ENCODE measurements around the gene ADGRG6.

The ADGRG6 gene

DNA sequence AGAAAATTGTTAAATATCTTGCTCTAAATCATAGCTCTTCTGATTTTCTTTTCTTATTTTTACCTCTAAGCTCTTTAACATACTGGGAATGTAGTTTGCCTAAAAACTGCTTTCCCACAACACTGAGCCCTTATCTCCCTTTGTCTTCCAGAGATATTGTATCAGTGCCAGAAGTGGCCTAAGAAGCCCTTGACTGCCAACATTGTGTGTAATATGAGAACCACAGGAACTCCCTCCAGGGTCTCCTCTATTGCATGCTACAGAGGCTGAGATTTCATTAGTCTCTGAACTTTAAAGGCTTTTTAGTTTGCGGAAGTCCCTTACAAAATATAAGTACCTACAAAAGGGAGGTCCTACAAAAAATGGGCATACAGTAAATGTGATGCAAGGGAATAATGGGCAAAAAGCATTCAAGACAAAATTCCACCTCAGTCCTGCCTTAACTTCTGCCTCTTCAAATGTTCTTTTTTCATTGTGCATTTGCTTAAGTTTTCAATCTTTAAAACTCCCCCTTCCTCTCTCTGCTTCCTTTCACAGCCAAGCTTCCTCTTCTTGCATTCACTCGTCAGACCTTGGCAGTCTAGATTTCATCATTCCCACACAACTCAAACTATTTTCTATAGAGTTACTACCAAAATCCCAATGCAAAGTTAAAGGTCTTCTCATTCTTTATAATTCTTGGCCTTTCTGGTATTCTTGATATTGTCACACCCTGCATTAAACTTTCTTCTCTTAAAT, 76.5 kb downstream of the ADGRG6 start:
- DNase-seq: no peak

DNA sequence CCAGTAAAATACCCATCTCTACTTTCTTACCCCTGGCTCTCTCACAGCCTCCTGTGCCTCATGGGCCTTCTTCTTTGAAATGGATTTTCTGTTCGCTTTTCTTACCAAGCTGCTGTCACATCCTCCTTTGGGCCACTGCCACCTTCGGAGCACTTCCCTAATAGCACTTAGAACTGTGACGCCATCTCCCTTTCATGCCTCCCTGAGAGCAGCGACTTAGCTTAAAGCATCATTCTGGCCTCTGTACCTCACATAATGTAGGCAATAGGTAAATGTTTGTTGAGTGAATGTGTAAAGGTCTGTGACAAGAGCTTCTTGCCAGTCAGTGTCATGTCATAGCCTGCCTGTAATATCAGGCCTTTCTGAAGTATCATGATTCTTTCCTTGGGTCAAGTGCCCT, 78.8 kb downstream of the ADGRG6 start:
- DNase-seq: no peak

DNA sequence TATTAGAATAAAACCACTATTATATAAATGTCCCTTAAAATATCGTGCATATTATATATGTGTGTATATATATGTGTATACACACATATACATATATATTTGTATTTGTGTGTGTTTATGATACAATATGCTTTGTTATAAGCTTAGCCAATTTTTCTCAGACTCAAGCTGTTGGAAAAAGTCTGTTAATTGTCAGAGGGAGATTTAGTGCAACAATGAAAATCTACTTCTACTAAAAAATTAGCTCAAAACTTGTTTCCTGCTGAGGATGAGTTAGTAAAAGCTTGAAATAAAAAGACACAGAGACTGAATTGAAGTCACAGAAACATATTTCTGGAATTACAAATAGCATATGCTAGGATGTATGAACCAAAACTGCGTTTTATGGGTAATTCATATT, 79.4 kb downstream of the ADGRG6 start:
- DNase-seq: no peak

GRCh38 chr6:142381845-142382378, 80.1 kb downstream of the ADGRG6 start:
- no peak for DNase-seq

DNA sequence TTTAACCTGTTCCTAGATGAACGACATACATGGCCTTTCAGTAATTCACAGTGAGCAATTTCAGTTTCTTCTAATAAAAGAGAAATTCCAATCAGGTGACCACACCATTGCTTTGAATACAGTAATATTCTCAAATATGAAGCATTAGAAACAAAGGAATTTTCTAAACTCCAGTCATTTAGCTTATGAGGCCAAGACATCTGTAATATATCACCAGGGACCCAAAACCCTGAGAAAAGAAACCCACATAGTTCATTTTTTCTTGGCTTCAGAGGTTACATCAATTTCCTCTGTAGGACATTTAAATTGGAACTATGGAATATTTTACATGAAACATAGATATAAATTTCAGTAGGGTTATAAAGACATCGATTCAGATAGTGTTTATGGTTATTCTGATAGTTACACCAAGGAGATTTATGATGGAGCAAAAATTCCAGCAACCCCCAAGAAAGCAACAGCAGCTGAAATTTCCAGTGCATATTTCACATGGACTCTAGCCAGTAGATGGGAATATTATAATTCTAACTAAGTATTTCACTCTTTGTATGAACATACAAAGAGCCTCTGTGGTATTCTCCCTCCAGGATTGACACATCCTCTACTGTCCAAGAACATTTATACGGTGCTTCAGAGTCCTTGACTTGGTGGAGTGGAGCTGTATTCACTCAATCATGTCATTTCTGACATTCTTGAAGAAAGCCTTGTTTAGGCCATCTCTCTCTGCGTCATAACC, 82.9 kb downstream of the ADGRG6 start:
- DNase-seq: no peak

GRCh38 chr6:142385352-142385751, 83.5 kb downstream of the ADGRG6 start:
- DNase-seq: no peak

GRCh38 chr6:142386657-142387056, 84.8 kb downstream of the ADGRG6 start:
- no peak for DNase-seq

- no peak for DNase-seq
These were observed 86.4 kb downstream of the ADGRG6 start for GRCh38 chr6:142387997-142388815.

DNA sequence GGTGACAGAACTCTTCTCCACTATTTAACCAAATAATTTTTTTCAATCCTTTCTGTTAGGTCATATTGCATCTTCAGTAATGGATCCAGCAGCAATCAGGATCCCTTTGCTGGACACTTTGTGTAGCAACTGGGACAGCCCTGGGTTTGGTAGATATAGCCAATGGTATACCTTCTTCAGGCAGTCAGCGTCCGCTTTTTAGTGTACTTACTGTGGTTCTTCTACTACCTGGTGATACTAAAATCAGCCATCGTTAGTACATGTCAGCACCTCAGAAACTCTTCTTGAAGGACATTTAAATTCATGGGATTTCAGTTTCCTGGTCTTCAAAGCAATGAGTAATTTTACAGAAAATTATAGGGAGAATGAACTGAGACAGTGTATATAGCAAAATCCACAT, 93.5 kb downstream of the ADGRG6 start:
- no peak for DNase-seq

- no peak for DNase-seq
These were observed 94.0 kb downstream of the ADGRG6 start for GRCh38 chr6:142395768-142396231.

DNA sequence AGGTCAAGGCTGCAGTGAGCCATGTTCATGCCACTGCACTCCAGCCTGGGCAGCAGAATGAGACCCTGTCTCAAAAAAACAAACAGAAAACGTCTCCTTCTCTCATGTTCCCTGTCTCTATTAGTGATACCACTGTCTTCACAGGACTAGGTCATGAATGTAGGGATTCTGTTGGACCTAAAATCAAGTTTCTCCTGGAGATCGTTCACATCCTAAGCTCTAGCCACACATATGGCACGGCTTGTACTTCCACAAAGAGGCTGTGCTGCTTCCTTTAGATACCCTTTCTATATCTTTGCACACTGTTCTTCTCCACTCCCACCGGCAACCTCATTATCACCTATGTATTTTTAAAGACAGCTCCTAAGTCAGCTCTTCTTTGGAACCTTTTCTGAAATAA, 96.5 kb downstream of the ADGRG6 start:
- DNase-seq: no peak

DNA sequence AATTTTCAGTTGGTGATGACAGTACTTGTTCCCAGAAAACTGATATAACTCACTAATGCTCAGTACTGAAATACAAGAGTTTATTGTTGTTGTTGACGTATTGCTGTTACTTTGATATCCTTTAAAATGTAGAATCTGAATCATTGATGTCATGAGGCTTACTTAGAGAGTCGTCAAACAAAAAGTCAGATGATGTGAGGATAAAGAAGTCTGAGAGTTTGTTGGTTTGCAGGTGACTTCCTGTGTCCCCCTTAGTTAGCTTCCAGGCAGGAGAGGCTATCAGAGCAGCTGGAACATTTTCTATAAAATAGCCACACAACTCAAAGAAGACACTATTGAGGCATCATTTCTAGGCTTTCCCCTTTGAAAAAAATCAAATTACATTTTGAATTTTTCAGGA, 97.9 kb downstream of the ADGRG6 start:
- no peak for DNase-seq

- no peak for DNase-seq
These were observed 98.7 kb downstream of the ADGRG6 start for GRCh38 chr6:142400495-142400894.

DNA sequence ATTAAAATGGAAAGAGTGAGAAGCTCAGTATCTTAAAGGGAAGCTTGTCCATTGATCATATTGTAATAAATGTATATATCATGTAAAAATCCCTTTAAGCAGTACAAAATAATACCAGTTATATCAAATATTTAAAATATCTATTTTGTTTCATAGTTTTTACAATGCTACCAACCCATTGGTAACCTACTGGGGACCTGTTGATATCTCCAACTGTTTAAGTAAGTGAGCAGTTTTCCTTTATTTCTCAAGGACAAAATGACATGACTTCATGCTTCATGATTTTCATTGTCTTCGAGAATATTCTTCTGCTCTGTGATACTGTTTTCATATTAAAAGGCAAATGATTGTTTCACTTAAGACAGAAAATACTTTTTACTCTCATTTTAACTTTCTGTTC, 100.0 kb downstream of the ADGRG6 start:
- no peak for DNase-seq

- no peak for DNase-seq
These were observed 102.9 kb downstream of the ADGRG6 start for GRCh38 chr6:142404751-142405150.

- no peak for DNase-seq
These were observed 104.3 kb downstream of the ADGRG6 start for GRCh38 chr6:142406131-142406530.

- no peak for DNase-seq
These were observed 106.0 kb downstream of the ADGRG6 start for GRCh38 chr6:142407685-142408273.

GRCh38 chr6:142408409-142408808, 106.6 kb downstream of the ADGRG6 start:
- no peak for DNase-seq

DNA sequence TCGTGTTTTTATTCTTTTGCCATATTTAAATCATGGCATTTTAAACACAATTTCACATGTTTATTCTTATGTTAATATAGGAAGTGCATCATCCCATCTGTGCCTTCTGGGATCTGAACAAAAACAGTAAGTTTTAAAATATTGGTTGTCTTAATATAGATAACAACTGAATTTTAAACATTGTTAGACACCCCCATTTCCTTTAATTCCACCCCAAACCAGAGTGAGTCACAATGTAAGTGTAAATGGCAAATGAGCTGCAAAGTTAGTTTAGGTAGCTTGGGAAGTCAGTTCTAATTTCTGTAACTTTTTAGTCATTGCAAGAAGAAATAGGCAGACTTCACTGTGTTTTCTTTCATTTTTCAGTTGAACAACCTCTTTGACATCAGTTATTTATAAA, 108.0 kb downstream of the ADGRG6 start:
- no peak for DNase-seq

- DNase-seq: no peak
These were observed 109.3 kb downstream of the ADGRG6 start for GRCh38 chr6:142411145-142411544.

DNA sequence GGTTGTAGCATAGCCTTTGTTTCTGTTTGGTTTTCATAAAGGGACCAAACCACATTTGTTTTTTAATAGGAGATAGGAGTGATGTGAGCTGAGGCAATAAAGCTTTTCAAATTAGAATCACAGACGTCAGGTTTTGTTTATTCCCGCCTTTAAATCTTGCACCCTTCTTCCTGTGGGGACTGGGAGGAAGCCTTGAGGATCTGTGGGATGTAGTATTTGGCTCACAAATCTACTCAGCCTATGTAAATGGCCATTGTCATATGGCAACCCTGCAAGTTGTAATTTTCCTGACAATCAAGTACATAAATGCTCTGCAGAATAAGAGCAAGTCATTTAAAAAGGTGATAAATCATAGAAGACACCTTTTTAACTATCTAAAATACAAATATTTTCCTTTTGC, 110.4 kb downstream of the ADGRG6 start:
- no peak for DNase-seq

DNA sequence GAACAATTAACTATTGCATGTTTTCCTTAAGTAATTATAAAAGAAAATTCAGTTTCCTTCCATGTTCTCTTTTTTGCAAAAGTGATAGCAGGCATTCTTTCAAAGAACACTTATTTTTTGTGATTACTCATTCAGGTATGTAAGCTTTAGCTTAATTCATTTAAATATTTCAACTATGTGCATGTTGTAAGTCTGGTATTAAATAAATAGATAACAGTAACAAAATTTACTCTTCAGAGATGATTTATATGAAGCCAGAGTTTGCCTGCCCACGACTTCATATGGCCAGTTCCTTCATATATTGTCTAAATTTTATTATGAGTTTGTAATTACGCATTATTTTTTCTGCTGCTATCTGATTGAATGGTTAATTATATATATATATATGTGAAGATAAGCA, 110.9 kb downstream of the ADGRG6 start:
- DNase-seq: no peak

DNA sequence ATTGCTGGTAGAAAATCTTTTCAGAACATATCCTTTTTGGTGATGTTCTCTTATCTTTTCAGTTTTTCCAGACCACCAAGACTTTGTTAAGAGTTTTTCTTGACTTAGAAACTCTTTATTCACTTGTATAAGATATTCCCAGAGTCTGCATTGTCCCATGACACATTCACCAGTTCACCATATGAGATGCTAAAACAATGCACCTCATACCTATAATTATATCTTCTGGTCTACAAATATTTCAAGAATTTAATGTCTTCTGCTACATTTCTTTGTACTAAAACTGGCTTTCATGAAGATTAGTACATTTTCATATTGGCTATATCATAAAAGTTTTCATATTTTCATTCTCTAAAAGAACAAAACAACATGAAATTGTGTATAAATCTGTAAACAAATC, 111.3 kb downstream of the ADGRG6 start:
- DNase-seq: no peak

All from activated naive CD4-positive, alpha-beta T cell (primary cell).